ENCODE measurements around the gene EEF2.

The EEF2 gene

GRCh38 chr19:3995607-3996006 lies 10.3 kb upstream of the EEF2 start:
- TF ChIP-seq MYC (IDR thresholded peaks at IDR 0.05; ENCODE audit: low read depth, low read length), result no peak
- TF ChIP-seq MAX (IDR thresholded peaks at IDR 0.05; ENCODE audit: low read depth, low read length), result no peak
- no peak for TF ChIP-seq POLR2A (IDR thresholded peaks at IDR 0.05; ENCODE audit: extremely low read depth, insufficient read length)
- TF ChIP-seq CTCF (IDR thresholded peaks at IDR 0.05; ENCODE audit: low read depth, low read length), result no peak
- no peak for DNase-seq (ENCODE audit: low read depth)
- H3K4me3 ChIP-seq (ENCODE audit: low read depth, low read length), result no peak overlapping the region

GRCh38 chr19:3990815-3991117 lies 5.5 kb upstream of the EEF2 start:
- TF ChIP-seq POLR2A (IDR thresholded peaks at IDR 0.05; ENCODE audit: extremely low read depth, insufficient read length) (no peak), MAX (IDR thresholded peaks at IDR 0.05; ENCODE audit: low read depth, low read length) (no peak), MYC (IDR thresholded peaks at IDR 0.05; ENCODE audit: low read depth, low read length) (no peak), CTCF (IDR thresholded peaks at IDR 0.05; ENCODE audit: low read depth, low read length) (no peak)
- H3K4me3 ChIP-seq (ENCODE audit: low read depth, low read length), result no peak overlapping the region
- no peak for DNase-seq (ENCODE audit: low read depth)

- DNase-seq (ENCODE audit: low read depth), result peak; percentile 75
- no peak overlapping the region for H3K4me3 ChIP-seq (ENCODE audit: low read depth, low read length)
Observed at GRCh38 chr19:3987619-3988371, 2.5 kb upstream of the EEF2 start.

GRCh38 chr19:3986260-3987041 lies 1.2 kb upstream of the EEF2 start:
- peak; percentile 82 for DNase-seq (ENCODE audit: low read depth)
- peak overlapping the region; percentile 74 for H3K4me3 ChIP-seq (ENCODE audit: low read depth, low read length)
- no peak for TF ChIP-seq POLR2A (IDR thresholded peaks at IDR 0.05; ENCODE audit: extremely low read depth, insufficient read length)
- no peak for TF ChIP-seq MYC (IDR thresholded peaks at IDR 0.05; ENCODE audit: low read depth, low read length)
- no peak for TF ChIP-seq CTCF (IDR thresholded peaks at IDR 0.05; ENCODE audit: low read depth, low read length)
- TF ChIP-seq MAX (IDR thresholded peaks at IDR 0.05; ENCODE audit: low read depth, low read length), result no peak

More at GRCh38 chr19:3987619-3988371, 2.5 kb upstream of the EEF2 start:
- no peak for TF ChIP-seq MAX (IDR thresholded peaks at IDR 0.05; ENCODE audit: low read depth, low read length)
- TF ChIP-seq CTCF (IDR thresholded peaks at IDR 0.05; ENCODE audit: low read depth, low read length), result peak; percentile 66
- no peak for TF ChIP-seq POLR2A (IDR thresholded peaks at IDR 0.05; ENCODE audit: extremely low read depth, insufficient read length)
- no peak for TF ChIP-seq MYC (IDR thresholded peaks at IDR 0.05; ENCODE audit: low read depth, low read length)

- H3K4me3 ChIP-seq (ENCODE audit: low read depth, low read length), result peak overlapping the region; percentile 74
- no peak for DNase-seq (ENCODE audit: low read depth)
- TF ChIP-seq POLR2A (IDR thresholded peaks at IDR 0.05; ENCODE audit: extremely low read depth, insufficient read length) (no peak), CTCF (IDR thresholded peaks at IDR 0.05; ENCODE audit: low read depth, low read length) (peak; percentile 0)
Observed at GRCh38 chr19:3985643-3986259, 488 bp upstream of the EEF2 start.
